Osteocyte (in vitro differentiated cells): ENCODE measurements around the gene ARID5A. TPM values are rescaled to one million over a fixed set of nuclear protein-coding genes. Genes with fewer than 3 reads are reported as not detected.
"Not testable (repeated sequence)": the region's sequence is repeated elsewhere in the genome, so short reads cannot be mapped to it uniquely, and the experiment has no call there.

Source experiments
- DNase-seq: peaks from one replicate; pipeline ENCODE4 v3.0.0; 2021; ENCODE audit warnings: mixed read lengths; ENCODE audit not compliant: unreplicated experiment; ENCODE audit errors: extremely low spot score
- H3K27ac Mint-ChIP-seq: one replicate; pipeline ENCODE4 v1.8.0; 2021; ENCODE audit warnings: mild to moderate bottlenecking, mixed read lengths; ENCODE audit not compliant: unreplicated experiment
- H3K27me3 Mint-ChIP-seq: one replicate; pipeline ENCODE4 v1.8.0; 2021; ENCODE audit warnings: mixed read lengths; ENCODE audit not compliant: unreplicated experiment
- H3K36me3 Mint-ChIP-seq: one replicate; pipeline ENCODE4 v1.8.0; 2021; ENCODE audit warnings: mixed read lengths; ENCODE audit not compliant: unreplicated experiment
- H3K4me1 Mint-ChIP-seq: one replicate; pipeline ENCODE4 v1.8.0; 2021; ENCODE audit warnings: mixed read lengths; ENCODE audit not compliant: unreplicated experiment
- H3K4me3 Mint-ChIP-seq: one replicate; pipeline ENCODE4 v1.8.0; 2021; ENCODE audit warnings: mild to moderate bottlenecking, moderate library complexity, mixed read lengths; ENCODE audit not compliant: unreplicated experiment
- H3K9me3 Mint-ChIP-seq: one replicate; pipeline ENCODE4 v1.8.0; 2021; ENCODE audit warnings: mixed read lengths; ENCODE audit not compliant: unreplicated experiment
- CTCF ChIP-seq: fragments of 200-600 bp; sonication (generic); IDR thresholded peaks from 2 replicates; pipeline ENCODE4 v1.5.0; 2021; ENCODE audit warnings: antibody characterized with exemption, mild to moderate bottlenecking, moderate library complexity
- total RNA-seq: library from RNA; stranded (reverse); gene quantifications from 2 replicates; pipeline ENCODE4 v1.2.1, GENCODE V29; 2021

Gene ARID5A
- total RNA-seq, 1 donor from 2014 or later, result 25.9 TPM

- Mint-ChIP-seq H3K36me3 (no peaks in the 10 kb centered on the region), H3K9me3 (peaks cover 24% of the 10 kb centered on the region), H3K4me1 (no peaks in the 10 kb centered on the region), H3K4me3 (no peak overlapping the region), H3K27ac (no peak overlapping the region), H3K27me3 (peaks cover 45% of the 10 kb centered on the region)
- DNase-seq, result no peak
- no peak for TF ChIP-seq CTCF
Measured at GRCh38 chr2:96494188-96494587, 42.4 kb upstream of the ARID5A start.

- no peak for DNase-seq
- peaks cover 17% of the 10 kb centered on the region for H3K9me3 Mint-ChIP-seq
- H3K27me3 Mint-ChIP-seq, result peaks cover 47% of the 10 kb centered on the region
- H3K36me3 Mint-ChIP-seq, result no peaks in the 10 kb centered on the region
- H3K4me1 Mint-ChIP-seq, result no peaks in the 10 kb centered on the region
- H3K27ac Mint-ChIP-seq, result no peak overlapping the region
- no peak for TF ChIP-seq CTCF
- no peak overlapping the region for H3K4me3 Mint-ChIP-seq
Measured at GRCh38 chr2:96495982-96496629, 40.4 kb upstream of the ARID5A start.

GRCh38 chr2:96498021-96498431 is 38.5 kb upstream of the ARID5A start:
- Mint-ChIP-seq H3K9me3 (peaks cover 17% of the 10 kb centered on the region), H3K4me1 (no peaks in the 10 kb centered on the region)

GRCh38 chr2:96498611-96499010 is 37.9 kb upstream of the ARID5A start:
- H3K4me3 Mint-ChIP-seq, H3K4me1 Mint-ChIP-seq, H3K27ac Mint-ChIP-seq, H3K36me3 Mint-ChIP-seq: not testable (repeated sequence)
- H3K9me3 Mint-ChIP-seq, result peaks cover 17% of the 10 kb centered on the region
- DNase-seq, result peak; percentile 17
- H3K27me3 Mint-ChIP-seq, result peaks cover 35% of the 10 kb centered on the region

More at GRCh38 chr2:96498021-96498431, 38.5 kb upstream of the ARID5A start:
- Mint-ChIP-seq H3K36me3 (no peaks in the 10 kb centered on the region), H3K27ac (no peak overlapping the region), H3K27me3 (peaks cover 39% of the 10 kb centered on the region), H3K4me3 (no peak overlapping the region)
- TF ChIP-seq CTCF, result no peak
- no peak for DNase-seq

GRCh38 chr2:96499061-96499960 is 37.2 kb upstream of the ARID5A start:
- H3K27ac Mint-ChIP-seq, result no peak overlapping the region
- TF ChIP-seq CTCF, result no peak
- no peaks in the 10 kb centered on the region for H3K36me3 Mint-ChIP-seq
- no peak overlapping the region for H3K4me3 Mint-ChIP-seq
- peaks cover 30% of the 10 kb centered on the region for H3K27me3 Mint-ChIP-seq
- H3K4me1 Mint-ChIP-seq, result no peaks in the 10 kb centered on the region
- peaks cover 12% of the 10 kb centered on the region for H3K9me3 Mint-ChIP-seq
- peak; percentile 69 for DNase-seq
